HG03432 (cell line): ENCODE results near the gene AKR1B15.
A peak's percentile ranks its signal among the peaks of the same experiment; 100 is the strongest.
"Not testable (repeated sequence)": the region's sequence is repeated elsewhere in the genome, so short reads cannot be mapped to it uniquely, and the experiment has no call there.

Source experiments
- ATAC-seq: cut with Tn5 transposase; IDR thresholded peaks from one replicate; pipeline ENCODE4 v1.9.1; 2021; ENCODE audit warnings: mild to moderate bottlenecking, moderate library complexity; ENCODE audit not compliant: unreplicated experiment

The AKR1B15 gene

DNA sequence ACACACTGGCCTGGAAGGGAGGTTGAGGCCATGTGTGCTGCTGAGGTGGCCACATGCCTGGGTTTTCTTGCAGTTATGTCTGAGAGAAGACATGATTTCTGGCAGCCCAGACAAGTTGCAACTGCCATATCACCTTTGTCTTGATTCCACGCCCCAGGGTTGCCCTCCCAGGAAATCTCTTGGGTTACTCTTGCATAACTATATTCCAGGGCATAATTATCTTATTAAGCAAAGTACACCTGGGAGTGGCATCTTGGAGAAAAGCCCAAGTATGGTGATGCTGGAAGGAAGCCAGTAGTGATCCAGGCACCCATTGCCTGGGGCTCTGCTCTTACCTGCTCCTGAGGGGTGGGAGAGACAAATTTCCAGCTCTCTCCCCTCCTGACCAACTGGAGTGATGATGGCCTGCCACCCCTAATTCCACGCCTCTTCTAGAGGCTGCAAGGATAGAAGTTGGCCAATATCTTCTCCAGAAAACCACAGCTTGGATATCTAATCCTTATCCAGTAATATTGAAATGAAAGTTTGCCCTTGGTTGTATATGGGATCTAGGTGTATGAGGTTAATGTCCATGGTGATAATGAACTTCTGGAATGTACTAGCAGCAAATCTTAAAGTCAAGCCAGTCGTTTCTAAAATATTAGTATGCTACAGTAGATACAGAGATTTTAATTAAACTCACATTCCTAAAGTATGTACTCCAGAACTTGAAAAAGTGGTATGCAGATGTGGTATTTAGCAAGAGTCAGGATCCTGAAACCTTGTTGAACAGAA is 16.5 kb upstream of the AKR1B15 start:
- ATAC-seq: no peak

DNA sequence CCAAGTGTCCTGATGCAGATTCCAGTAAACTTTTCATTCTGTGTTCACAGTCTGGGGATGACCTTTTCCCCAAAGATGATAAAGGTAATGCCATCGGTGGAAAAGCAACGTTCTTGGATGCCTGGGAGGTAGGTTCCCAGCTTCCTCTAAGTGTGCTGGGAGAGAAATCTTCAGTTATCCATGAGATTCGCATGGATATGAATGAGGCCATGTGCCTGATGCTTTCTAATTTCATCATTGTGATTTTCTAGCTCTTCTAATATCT is 16.0 kb upstream of the AKR1B15 start:
- ATAC-seq: no peak

- ATAC-seq: no peak
These were observed 15.6 kb upstream of the AKR1B15 start for GRCh38 chr7:134533288-134533771.

- no peak for ATAC-seq
These were observed 14.3 kb upstream of the AKR1B15 start for GRCh38 chr7:134534633-134535032.

- ATAC-seq: no peak
These were observed 13.5 kb upstream of the AKR1B15 start for GRCh38 chr7:134535272-134535918.

GRCh38 chr7:134535919-134536299 is 13.0 kb upstream of the AKR1B15 start:
- ATAC-seq: no peak

DNA sequence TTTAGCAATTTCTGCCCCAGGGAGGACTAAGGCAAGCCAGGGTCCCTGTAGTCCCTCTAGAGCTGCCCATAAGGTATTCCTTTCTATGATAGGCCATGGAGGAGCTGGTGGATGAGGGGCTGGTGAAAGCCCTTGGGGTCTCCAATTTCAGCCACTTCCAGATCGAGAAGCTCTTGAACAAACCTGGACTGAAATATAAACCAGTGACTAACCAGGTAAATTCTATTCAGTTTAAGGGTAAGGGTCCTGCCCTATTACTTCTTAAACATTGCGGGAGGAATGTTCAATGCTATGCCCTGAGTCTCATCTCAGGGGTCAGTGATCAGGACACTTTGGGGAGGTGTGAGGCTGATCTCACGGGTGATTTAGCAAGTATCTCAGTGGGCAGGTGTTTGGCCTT is 12.4 kb upstream of the AKR1B15 start:
- not testable (repeated sequence) for ATAC-seq

GRCh38 chr7:134537273-134537781 is 11.6 kb upstream of the AKR1B15 start:
- ATAC-seq: not testable (repeated sequence)

- no peak for ATAC-seq
These were observed 9.4 kb upstream of the AKR1B15 start for GRCh38 chr7:134539380-134540004.

DNA sequence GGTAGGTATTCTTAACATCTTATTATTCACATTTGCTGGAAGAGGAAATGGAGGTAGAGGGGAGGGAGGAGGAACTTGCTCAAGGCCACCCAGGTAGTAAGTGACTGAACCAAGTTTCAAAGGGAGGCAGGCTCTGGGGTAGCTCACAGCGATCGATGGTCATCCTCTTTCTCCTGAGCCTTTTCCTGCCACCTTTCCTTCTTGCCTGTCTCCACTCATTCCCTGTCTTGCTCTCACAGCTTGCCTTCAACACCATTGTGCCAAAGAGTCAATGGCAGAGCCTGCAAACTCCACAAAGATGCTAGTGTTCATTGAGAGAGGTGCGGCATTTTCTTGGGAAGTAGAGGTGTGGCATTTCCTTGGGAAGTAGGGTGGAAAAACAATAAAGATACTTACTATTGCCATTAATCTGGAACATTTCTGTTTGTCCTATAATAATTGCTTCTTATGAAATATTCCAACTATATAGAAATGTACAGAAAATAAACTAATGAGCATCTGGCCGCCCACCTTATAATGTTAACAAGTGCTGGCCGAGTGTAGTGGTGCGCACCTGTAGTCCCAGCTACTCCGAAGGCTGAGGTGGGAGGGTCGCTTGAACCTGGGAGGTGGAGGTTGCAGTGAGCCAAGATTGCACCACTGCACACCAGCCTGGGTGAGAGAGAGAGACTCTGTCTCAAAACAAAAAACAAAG is 7.3 kb upstream of the AKR1B15 start:
- not testable (repeated sequence) for ATAC-seq

- no peak for ATAC-seq
These were observed 6.6 kb upstream of the AKR1B15 start for GRCh38 chr7:134542195-134542771.

- ATAC-seq: no peak
These were observed 3.5 kb upstream of the AKR1B15 start for GRCh38 chr7:134545380-134545779.

DNA sequence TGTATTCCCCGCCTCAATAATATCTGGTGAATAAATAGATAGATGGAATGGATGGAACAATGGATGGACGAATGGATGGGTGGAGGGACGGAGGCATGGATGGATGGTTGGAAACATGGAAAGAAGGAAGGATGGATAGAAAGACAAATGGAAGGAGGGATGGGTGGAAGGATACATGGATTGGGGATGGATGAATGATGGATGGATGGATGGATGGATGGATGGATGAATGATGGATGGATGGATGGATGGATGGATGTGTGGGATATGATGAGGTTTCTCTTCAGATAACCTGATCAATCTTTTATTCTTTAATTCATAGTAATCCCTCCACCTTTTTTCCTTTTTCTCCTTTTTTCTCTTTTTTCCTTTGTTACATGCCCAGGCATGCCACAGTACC is 3.0 kb upstream of the AKR1B15 start:
- ATAC-seq: no peak

- ATAC-seq: no peak
These were observed 2.0 kb upstream of the AKR1B15 start for GRCh38 chr7:134546955-134547354.

DNA sequence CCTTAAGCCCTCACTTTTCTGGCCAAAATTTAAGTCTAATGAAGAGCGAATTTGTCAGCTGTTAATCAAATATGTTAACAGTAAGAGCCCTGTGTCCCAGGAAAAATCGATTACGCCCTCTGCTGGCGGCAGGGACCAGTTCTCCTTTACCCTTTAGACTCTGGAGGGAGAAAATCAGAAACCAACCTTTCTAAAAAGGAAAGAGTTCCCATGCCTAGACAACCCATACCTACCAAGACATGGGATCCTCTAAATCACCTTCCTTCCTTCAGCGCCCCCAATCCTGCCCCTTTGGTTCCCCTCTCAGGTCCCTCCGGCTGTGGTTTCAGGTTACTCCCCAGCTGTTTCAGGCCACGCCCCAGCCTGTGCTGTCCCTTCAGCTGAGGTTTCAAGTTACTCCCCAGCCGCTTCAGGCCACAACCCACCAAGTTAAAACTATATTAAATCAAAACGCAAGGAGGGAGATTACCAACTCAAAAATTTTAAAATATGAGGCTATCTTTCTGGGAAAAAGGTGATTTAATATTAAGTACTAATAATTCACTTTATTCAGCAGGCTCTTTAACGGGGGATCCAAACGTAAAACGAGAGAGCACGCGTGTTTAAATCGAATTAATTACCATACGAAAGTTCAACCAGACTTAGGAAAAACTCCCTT is 1.4 kb upstream of the AKR1B15 start:
- ATAC-seq: peak; percentile 71

DNA sequence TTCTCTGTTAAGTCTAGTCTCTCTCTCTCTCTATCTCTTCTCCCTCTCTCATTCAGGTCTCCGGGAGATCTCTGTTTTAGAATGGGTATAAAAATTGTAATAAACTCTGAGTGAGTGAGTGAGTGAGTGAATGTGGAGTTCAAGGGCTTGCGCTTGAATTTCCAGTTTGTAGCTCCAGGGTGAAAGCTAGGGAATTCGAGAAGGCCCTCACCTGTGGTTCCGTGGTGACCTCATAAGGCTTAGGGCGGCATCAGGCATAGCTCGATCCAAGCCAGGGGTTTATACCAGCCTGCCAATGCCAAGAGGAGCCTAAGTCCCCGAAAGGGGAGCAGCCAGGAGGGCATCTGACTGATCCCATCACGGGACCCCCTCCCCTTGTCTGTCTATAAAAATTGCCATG is 456 bp downstream of the AKR1B15 start:
- ATAC-seq: no peak

DNA sequence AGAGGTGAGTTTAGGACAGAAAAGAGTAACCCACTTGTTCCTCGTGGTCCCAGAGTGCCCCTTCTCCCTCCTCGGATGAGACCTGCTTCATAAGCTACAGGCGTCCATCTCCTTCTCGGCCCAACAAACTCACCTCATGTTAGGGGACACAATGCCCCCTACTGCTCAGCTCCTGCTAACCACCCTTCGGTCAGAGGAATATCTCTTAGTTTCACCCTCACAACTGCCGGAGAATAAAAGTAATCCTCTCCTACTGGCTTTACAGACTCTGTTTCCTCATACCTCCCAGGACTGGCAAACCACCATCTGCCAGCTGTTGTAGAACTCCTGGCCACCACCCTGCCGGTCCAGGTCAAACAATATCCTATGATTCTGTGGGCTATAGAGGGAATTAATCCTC is 3.2 kb downstream of the AKR1B15 start:
- ATAC-seq: no peak

GRCh38 chr7:134553976-134554375 is 5.1 kb downstream of the AKR1B15 start:
- no peak for ATAC-seq

- ATAC-seq: peak; percentile 60
These were observed 5.6 kb downstream of the AKR1B15 start for GRCh38 chr7:134554417-134554966.

GRCh38 chr7:134557391-134557790 is 8.5 kb downstream of the AKR1B15 start:
- no peak for ATAC-seq
